NCI-H2227 treated with DMSO at 0.1 percent for 48 hours (cell line): ENCODE measurements around the gene FAN1.
A peak's percentile ranks its signal among the peaks of the same experiment; 100 is the strongest.

Experiments used
- DNase-seq: peaks from one replicate; lab custom pipeline; 2025; lab: John Stamatoyannopoulos, UW

FAN1 gene

DNA sequence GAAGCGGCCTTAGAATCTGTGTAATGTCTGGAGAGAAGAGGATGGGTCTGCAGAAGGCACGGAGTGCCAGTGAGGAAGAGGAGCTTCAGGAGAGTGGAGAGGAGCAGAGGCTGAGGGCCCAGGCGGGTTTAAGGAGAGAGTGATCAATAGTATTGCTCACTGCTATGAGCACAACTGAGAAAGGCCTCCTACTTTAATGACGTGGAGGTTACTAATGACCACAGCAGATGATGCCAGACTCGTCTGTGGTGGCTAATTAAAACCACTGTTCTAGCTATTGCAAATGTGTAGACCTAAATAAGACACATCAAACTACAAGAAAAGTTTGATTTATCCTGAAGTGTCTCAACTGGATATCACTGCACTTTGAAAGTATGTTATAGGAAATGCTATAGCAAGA, 54.5 kb downstream of the FAN1 start:
- DNase-seq: no peak

DNA sequence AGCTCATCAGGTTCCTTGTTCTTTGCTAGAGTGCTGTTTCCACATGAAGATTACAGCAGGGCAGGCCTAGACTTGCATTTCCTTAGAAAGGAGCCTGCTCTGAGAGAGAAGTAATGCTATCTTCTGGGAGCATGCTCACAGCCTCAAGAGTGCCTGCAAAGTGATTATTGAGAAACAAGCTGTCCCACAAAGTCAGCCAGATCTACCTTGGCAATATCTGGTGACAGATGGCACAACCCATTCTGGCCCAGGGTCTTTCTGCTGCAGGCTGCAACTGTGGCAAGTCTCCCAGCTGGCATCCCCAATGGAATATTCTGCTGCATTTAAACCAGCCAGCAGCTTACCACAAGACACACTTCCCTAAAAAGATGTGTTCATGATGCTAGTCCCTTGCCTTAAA, 58.4 kb downstream of the FAN1 start:
- no peak for DNase-seq

DNA sequence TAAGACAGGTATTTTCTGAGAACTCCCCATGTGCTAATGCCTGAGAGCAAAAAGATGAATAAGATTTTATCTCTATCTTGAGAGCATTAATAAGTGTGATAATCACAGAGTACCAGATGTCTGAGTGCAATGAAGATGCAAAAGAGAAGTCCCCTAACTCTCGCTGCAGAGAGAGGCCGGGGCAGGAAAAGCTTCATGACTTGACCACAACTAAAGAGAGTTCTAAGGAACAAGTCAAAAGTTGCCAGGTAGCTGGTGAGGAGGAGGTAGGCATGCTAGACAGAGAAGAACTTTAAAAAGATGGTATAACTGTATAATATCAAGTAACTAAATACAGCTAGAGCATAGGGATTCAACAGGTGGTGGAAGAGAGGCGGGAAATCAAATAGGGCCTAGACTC, 58.9 kb downstream of the FAN1 start:
- DNase-seq: no peak

DNA sequence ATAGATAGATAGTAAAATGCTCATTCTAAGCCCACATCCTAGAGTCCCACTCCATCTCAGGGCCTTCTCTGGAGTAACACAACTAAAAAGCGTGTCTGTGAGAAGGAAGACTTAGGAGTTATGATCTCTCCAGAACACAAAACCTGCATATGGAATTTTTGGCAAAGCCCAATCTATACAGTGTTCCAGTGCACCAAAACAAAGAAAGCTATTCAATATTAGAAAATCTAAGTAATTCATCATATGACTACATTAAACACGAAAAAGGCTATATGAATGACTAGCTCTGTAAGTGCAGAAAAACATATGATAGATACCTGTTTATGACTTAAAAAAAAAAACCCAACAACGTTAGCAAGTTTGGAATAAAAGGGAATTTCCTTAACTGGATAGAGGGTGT, 60.0 kb downstream of the FAN1 start:
- no peak for DNase-seq

DNA sequence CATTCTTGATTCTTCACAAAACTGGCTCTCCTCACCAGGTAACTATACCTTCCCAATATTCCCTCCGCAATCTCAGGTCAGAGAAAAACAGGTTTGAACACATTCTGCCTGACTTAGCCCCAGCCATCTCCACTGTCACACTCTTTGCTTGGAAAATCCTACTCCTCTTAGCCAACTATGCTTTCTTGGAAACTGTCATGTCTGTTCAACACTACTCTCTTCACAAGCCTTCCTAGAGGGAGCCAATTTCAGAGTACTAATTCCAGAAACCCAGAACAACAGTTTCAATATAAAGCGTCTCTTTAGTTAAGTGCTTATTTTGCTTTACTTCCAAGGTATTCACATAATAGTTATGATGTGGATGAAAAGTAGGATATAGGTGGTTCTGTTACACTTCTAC, 66.0 kb downstream of the FAN1 start:
- DNase-seq: no peak

DNA sequence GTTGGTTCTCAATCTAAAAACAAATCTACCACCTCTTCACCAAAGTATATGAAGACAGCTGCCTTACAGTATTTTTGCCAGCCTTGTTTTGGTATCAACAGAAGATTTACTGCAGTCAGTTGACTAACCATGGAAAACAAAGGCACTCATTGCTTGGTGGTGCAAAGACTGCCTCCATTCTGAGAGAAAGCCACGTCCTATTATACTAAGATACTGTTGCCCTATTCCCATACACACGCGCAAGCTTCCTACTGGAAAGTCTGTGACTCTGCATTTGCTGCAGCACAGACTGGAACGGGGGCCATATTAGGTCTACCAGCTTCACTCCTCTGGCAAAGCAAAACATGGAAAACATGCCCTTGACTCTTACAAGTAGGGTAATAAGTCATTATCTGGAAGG, 69.7 kb downstream of the FAN1 start:
- DNase-seq: no peak

DNA sequence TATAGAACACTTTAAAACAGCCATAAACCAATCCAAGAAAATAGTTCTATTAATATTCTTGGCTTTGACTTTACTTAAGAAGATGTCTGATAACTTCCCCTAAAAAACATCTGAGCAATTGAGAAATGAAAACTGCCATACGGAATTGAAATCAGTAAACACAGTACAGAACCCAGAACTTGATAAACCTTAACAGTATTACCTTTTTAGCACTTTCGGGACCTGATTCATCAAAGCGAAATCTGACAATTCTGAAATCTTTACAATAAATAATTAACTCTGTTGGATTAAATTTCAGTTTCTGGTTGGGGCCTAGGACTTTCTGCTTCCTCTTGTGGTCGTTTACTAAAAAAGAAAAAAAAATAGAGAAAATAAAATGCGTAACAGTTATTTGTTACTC, 70.4 kb downstream of the FAN1 start:
- no peak for DNase-seq

DNA sequence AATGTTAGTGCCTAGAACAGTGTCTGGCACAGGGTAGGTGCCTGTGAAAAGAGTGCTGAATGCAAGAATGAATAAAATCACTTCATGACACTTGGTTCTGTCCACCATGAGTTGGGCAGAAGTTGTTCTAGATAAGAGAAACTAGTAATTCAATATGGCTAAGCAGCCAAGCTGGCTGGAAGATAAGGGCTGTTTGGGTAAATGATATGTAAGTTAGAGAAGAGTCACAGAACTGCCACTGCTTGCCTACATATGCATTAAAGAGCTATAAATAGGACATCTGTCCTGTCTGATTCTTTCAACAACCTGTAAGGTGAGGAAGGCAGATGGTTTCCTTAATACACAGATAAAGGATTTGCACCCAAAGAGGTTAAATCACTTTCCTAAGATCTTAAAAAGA, 74.6 kb downstream of the FAN1 start:
- DNase-seq: no peak

DNA sequence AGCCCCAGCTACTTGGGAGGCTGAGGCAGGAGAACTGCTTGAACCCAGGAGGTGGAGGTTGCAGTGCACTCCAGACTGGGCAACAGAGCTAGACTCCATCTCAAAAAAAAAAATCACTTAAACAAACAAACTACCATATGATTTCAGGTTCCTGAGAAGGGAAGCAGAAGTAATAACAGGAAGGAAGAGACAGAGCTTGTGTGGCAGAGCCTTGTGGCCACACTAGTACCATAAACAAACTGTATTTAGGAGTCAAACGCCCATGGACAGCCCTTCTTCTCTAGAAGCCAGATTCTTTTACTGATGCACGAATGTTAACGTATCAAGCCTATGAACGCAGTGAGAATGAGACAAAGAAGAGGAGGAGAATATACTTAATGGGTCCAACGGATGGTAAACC, 75.7 kb downstream of the FAN1 start:
- DNase-seq: no peak

DNA sequence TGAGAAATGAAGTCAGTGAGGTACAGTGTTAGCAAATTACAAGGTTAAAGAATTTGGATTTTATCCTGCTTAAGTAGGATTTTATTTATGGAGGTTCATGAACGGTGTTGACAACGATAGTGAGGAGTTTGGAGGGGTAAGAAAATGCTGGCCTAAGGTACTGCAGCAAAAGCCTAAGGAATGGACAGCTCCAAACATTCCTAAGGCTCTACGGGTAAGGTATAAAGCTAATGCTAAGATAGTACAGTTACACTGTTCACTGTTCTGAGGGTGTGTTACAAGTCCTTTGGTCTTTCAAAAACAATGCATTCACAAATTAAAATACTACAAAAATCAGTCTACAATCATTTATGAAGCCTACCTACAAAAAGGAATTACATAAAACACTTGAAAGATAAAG, 80.4 kb downstream of the FAN1 start:
- DNase-seq: no peak

DNA sequence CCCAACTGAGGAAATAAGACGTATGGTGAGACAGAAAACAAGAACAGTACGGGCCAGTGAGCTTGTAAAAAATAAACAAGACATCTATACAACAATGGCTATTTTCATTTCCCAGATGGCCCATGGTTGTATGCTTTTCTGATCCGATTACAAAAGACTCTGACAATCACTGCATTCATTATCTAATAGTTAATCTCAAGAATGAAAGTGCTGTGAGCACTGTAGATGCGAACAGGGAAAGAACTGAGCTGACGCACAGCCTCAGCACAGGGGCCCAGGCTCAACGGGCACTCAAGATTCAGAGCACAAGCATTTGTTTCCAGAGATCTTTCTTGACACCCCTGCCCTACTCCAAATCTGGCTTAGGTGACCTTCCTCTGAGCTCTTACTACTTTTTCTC, 80.8 kb downstream of the FAN1 start:
- DNase-seq: no peak

DNA sequence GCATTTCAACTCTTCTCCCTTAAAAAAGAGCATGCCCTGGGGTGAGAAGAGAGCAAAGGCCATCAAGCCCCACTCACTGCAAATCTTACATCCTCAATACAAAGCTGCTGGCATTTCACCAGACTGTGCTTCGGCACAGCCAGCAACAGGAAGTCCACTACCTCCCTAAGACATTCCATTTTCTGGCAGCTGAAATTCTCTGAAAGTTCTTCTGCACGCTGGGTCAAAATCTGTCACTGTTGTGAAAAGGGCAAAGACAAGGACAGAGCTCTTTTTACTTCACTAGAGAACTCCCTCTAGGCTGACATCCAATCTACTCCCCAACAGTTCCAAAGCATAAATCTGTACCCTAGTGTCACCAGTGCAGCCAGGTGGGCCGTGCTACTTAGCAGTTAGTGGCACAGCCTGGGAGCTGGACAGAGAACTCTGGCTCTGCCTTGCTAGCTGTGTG, 81.4 kb downstream of the FAN1 start:
- no peak for DNase-seq

DNA sequence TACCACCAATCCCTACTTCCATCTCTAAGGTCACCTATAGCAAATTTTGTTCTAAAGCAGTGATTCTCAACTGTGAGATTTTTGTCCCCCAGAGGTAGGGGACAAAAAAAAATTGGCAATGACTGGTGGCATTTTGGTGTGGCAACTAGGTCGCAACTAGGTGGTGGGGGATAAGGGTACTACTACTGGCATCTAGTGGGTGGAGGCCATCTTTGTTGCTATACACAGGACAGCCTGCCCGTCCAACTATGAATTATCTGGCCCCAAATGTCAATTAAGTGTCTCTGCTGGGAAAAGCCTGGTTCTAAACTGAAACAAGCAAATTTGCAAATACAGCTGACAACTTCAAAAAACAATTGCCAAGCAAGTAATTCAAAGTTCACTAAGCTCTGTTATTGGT, 86.3 kb downstream of the FAN1 start:
- no peak for DNase-seq

DNA sequence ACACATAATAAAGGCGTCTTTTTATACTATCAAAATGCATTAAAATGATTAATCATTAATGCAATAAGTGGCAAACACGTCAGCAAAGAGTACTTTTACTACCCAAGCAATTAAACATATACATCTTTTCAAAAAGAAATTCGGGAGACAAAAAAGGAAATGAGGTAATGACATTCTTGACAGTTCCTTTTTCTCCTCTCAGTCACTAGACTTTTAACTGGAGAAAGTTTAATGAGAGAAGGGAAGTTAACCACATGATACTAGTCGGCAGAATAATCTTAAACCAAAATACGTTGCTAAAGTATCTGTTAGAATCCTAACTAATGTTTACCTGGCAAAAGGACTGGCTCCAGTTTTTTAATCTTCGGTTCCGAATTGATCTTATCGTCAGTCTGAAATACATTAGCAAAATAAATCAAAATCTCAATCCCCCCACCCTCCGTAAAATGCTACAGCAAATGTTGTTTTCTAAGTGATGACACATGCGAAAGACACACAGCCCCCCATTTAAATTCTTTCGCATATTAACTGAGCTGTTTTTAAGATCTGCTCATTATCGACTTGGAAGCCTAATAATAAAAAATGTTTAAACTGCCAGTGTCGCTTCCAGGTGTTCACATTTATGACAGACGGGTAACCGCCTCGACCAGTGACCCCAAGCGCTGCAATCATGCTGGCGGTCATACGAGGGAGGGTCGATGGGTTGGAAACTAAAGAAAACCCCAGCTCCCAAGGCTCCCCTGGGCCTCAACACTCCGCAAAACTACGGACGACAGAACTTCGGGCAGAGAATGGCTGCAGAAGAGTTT, 86.9 kb downstream of the FAN1 start:
- DNase-seq: no peak

DNA sequence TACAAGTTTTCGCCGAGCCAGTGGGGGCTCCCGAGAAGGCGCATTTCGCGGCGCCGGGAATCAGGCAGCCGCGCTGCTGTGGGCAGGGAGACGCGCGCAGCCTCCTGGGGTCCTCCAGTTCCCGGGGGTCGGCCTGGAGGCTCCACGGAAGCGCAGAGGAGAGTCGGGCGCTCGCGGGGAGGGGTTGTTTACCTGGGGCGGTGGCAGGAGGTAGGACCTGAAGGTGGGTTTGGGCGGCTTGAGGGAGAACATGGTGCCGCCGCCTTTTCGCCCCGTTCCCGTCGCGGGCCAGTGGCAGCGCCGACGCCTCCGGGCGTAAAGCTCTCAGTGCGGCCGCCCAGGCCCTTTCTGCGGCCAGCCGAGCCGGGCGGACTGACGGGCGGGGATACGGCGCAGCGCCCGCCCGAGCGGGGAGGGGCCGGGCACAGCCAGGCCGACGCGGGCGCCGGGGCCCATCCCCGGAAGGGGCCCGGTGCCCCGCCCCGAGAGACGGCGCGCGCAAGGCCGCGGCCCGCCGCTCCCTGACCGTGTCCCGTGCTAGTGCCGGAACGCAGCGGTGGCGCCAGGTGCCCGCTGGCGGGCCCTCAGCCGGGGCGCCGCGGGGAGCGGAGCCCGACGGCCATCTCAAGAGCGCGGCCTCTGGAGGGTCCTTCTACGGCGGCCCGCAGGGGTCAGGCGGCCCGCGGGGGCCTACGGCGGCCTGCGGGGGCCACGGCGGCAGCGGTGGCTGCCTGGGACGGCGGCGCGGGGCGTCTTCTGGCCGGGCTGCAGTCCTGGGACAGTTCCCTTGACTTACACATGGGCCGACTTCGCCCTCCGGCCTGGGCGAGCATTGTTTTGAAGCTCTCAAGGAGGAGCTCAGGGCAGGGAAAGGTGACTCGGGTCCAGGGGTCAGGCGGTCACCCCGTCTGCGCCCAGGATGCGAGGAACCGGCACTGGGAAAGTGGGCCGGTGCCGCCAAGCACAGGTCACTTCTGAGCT, 87.8 kb downstream of the FAN1 start, which contains the start of gene MTMR10:
Gene MTMR10 (minus strand): TSS at position 374 of the 981 bp plus-strand sequence. CDS start 122 bp downstream, at position 252.
- DNase-seq: peak; percentile 40

DNA sequence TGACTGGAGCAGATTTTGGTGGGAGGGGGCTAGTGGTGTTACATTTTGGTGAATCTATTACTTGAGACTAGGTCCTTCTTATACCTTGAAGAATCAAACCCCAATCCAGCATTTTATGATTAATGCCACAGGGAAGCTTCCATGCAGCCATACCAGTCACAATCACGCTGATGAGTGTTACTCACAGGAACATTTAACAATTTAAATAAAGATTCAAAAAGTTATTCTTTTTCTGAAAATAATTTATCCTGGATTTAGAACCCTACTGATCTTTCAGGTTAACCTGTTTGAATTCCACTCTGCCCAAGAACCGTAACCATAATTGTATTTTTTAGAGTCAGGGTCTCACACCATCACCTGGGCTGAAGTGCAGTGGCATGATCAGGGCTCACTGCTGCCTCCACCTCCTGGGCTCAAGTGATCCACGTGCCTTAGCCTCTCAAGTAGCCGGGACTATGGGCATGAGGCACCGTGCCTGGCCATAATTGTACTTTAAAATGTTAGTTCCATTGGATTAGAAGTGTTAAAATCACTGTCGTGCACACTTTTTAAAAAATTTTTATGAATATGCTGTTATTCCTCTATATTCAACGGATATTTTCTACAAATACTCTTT, 88.6 kb downstream of the FAN1 start:
- no peak for DNase-seq
